HG03342 (cell line): ENCODE data around the gene GPR39.

Source experiments
- ATAC-seq: cut with Tn5 transposase; IDR thresholded peaks from one replicate; pipeline ENCODE4 v1.9.1; 2021; ENCODE audit warnings: mild to moderate bottlenecking, moderate library complexity; ENCODE audit not compliant: unreplicated experiment

Gene GPR39

DNA sequence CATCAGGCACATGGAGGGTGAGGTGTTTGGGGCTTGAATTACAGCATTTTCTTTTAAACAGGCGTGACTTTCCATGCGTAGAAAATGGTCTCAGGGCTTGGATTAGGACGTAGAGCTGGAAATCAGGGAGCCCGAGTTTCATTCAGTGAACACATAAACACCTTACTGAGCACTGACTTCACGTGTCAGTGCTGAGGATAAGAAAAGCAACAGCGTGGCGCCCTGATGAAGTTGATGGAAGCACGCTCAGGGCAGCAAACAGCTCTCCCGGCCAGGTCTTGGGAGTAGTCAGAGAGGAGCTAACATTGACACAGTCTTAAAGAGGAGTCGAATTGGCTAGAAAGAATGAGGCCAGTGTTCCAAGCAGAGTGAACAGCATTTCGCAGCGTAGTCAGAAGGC lies 142.7 kb downstream of the GPR39 start:
- ATAC-seq: no peak

DNA sequence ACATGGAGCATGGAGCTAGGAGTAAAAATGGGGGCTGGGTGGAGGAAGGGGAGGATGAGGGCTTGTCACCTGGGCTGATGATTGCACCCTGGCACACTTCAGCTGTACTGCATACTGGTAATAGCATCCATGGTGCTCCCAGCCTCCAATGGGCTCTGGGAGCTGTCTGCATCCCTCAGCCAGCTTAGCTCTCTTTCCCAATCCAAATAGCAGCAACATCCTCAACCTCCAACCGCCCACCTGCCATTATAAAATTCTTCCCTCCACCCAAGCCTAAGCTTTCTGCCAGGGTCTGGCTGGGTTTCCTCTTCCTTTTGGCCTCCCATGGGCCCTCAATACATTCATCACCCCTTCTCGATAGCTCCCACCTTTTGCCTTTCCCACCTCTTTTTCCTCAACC lies 143.3 kb downstream of the GPR39 start:
- ATAC-seq: no peak

DNA sequence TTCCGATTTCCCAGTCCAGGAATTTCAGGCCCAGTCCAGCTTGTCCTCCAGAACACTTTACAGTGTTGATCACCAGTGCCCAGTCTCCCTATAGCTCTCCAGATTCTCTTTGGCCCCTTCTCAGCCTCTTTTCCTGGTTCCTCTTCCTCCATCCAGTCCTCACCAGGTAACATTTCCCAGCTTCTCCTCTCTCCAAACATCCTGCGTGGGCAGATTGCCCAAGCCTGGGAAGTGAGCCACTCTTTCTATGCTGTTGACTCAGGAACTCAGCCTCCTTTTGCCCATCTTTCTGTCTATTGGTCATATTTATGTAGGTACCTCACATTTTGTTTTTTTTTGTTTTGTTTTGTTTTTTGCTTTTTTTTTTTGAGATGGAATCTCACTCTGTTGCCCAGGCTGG lies 144.0 kb downstream of the GPR39 start:
- no peak for ATAC-seq

DNA sequence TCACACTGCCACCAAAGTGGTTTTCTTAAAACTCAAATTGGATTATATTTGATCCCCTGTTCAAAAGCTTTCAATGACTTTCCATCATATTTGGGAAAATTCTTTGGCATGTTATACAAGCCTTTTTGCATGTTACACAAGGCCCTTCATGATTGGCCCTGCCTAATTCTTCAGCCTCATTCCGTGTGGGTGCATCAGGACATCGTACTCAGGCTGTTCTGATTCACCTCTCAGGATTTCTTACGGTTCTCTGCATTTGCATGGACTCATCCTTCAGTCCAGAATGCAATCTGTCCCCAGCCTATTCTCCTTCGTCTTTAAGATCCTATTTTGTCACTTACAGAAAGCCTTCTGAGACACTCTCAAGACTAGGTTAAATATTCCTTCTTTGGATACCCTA lies 145.6 kb downstream of the GPR39 start:
- no peak for ATAC-seq

DNA sequence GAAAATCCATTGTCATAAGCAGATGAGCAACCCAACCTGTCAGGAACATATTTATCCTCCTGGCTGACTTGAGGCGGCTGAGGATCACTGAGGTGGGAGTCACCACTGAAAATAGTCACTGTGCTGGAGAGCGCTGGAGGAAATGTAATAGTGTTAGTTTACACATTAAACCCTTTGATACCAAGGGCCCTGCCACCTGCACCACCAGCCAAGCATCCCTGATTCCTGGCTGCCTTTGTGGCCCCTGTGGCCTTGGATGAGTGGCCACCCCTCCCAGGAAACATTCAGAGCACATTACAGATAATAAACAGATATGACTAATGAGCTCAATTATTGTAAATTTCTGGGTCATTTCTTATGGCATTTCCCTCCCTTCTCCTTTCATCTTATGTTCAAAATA lies 147.5 kb downstream of the GPR39 start:
- no peak for ATAC-seq

DNA sequence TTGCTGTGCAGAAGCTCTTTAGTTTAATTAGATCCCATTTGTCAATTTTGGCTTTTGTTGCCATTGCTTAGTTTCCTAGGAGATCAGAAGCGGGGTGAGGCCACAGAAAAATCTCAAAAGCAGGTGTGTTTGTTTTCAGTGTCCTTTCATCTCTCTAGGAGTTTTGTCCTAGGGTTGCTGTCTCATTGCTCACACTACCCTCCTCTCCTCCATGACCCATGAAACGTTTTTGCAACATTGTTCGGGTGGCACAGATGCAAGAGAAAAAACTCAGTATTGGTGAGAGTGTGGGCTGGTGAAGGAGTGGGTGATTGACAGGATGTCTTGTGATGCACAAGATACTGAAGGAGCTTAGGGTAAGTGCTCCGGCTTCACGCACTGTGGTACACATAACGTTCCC lies 149.8 kb downstream of the GPR39 start:
- no peak for ATAC-seq

DNA sequence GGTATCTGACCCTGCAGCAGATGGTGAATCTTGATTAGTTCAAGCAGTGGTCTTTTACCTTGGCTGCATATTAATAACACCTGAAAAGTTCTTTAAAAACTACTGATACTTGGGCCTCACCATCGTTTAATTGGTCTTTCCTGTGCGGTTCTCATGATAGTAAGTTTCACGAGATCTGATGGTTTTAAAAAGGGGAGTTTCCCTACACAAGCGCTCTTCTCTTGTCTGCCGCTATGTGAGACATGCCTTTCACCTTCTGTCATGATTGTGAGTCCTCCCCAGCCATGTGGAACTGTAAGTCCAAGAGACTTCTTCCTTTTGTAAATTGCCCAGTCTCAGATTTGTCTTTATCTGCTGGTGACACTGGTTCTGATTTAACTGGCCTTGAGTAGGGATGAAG lies 151.1 kb downstream of the GPR39 start:
- no peak for ATAC-seq

DNA sequence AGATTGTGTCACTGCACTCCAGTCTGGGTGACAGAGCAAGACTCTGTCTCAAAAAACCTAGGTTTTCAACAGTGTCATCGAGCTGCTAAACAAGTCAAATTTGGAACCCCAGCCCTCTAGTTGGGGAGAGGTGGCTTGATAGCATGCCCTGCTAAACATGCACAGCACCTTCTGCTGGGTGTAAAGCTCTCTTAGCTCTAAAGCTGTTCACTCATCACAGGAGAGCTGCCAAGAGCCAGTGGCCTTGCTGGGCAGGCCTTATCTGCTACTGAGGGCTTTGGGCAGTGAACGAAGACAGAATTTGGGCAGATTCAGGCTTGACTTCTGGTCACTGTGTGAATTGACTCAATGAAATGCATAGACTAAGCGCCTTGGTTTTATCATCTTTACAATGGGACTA lies 152.1 kb downstream of the GPR39 start:
- no peak for ATAC-seq

DNA sequence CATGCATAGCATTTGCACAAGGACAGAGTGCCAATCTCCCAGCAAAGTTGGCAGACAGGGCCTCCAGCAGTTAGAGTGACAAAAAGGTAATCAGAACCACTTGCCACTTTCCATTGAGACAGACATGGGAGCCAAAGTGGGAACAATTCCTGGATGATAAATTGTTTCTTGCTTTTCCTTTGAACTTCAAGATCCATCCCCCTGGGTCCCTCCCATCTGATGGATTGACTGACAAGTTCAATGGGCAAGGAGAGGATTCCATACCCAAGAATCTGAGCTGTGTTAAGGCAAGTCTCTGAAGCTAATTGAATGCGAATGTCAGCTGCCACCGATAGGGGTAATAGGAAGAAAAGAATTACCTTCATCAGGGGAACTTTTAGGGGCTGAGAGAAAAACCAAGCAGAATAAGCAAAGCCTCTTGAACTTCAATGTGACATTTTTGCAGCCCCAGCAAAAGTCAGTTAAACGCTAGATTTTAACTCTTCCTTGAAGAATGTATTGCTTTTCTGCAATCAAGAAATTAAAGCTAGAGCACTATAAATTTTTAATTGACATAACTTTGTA lies 156.9 kb downstream of the GPR39 start:
- no peak for ATAC-seq

DNA sequence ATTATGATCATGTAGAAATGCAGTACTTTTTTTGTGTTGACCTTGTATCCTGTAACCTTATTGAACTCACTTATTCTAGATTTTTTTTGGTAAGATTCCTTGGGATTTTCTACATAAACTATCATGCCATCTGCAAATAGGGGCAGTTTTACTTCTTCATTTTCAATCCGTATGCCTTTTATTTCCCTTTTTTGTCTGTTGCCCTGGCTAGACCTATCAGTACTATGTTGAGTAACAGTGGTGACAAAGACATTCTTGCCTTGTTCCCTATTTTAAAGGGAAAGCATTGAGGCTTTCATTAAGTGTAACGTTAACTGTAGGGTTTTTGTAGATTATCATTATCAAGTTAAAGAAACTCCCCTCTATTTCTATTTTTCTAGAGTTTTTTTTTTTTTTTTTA lies 161.1 kb downstream of the GPR39 start:
- no peak for ATAC-seq

DNA sequence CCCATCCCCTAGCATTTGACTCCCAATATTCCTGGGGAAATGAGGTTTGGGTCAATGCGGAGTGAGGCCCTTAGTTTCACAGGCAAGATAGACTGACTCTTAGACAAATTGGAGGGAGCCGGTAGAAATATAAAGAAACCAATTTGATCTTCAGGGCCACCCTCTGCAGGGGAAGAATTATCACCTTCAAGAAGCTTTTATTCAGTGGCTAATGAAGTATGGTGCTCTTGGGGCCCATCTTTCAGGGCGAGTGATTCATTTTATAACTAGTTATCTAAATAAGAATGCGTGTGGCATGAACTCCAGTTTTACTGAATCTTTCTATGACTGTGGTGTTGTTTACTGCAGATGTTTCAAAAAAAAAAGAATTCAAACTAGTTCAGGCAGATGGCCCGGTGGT lies 165.0 kb downstream of the GPR39 start:
- no peak for ATAC-seq

DNA sequence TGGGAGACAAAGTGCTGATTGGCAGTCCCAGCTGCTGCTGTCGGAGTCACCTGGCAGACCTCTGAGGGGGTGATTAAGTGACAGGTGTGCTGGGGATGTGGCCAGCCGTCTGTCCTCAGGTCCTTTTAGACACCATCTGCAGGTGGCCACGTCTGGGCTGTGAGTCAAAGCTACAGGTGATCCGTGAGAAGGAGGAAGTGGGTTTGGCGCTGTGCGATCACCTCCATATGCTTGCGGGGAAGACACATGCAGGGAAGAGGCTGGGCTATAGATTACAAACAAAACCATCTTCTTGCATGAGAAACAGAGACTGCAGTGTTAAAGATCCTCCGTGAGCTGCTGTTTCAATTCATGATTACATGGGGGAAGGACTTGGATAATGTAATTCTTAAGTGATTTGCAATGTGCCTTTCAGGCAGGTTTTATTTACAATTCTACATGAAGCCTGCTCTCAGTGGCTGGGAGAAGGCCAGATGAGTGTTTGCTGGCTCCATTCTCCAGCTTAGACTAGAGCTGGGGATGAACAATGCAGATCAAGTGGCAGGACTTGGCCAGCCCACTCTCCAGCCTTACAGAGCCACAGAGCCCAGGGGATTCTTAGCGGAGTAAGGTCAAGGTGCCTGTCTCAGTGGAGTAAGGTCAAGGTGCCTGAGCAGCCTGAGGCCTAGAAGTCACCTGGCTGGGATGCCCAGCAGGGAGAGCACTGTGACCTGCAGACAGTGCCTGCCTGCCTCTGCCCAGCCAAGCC lies 165.6 kb downstream of the GPR39 start:
- ATAC-seq: peak; percentile 78

DNA sequence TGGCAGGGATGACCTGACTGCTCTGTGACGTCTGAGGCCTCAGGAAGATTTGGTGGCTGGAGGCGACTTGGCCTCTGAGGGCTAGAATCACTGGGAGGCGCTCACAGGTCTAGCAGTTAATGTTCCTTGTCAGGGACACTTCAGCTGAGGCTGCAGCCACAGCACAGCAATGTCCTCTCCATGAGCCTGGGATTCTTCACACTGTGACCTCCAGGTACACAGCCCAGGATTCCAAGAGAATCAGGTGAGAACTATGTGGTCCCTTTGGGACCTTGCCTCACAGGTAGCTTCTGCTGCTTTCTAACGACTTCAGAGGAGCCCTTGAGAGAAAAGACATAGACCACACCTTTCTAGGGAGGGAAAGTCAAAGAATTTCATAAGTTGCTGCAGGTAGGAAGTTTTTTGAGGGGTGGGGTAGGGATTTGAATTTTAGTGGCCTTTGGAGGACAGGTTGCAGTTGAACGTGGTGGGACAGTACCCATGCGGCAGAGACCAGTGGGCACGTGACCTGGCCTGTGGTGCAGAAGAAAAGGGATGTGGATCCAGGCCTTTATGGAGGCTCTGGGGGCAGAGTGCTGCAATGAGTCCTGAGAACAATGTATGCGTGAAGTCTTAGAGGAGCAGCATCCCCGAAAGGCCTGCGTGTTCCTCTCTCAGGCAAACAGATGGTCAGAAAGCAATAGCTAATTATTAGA lies 167.2 kb downstream of the GPR39 start:
- no peak for ATAC-seq

DNA sequence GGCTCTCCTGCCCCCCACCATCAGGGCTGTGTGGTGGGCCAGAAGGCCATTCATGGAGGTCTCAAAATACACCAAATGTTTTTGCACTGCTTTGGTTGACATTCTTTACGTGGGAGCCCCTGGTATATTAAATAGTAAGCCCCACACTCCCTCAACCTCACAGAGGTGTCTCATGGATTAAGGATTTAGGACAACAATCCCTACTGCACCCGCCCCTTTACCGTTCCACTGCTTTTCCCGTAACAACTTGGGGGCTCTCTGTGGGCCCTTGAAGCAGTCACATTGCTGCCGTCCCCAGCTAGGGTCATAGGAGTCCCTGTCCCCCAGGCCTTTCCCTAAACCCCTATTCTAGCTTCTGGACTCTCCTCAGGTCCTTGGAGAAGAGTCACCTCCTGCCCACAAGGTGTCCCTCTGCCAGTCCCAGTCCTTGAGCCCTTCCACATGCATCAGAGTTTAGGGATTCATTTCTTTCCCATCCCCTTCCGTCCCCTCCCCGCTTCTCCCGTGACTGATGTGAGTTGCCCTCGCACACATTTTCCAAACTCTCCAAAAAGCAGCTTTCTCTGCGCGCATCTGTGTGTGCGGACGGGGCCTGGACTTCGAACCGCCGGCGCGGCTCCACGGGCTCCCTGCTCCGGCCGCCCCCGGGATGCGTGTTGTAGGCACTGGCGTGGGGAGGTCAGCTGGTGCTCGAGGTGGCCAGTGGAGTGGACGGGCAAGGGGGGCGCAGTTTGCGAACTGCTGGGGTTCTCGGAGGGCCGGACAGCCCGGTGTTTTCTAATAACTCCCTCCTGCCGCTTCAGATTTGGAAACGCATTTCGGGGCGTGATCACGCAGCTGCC lies 168.6 kb downstream of the GPR39 start:
- no peak for ATAC-seq

DNA sequence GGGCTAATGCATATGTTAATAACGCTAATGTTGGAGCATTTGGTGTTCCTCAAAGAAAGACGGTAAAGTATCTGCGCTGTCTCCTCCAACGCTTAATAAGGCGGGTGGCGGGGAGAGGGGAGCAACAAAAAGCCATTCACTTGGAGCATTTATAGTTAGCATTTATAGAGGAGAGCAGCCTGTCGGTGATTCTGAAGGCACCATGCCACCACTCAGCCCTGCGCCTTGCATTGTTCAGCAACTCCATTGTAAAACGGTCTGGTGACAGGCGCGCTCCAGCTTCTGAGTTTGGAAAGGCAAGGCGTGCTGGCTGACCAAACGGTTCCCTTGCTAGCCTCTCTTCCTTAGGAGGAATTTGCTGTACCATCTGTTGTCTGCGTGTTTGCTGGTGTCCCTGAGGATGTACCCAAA lies 169.5 kb downstream of the GPR39 start:
- ATAC-seq: no peak

DNA sequence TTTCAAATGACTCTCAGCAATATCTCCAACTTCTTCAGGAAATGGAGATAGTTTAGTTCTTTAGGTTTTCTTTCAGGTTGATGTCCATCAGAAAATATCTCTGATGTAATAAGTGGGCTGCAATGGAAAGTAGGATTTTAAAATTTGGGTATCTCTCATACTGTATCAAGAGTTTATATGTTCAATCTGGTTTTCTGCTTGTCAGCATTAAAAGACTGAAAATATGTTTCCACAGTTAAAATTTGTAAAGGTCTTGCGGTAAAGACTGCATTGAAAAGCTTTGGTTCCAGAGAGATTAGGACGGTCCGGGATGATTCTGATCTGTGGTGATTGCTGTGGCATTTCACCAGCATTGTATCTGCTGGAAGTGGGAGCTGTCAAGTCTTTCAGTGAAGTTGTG lies 170.2 kb downstream of the GPR39 start:
- no peak for ATAC-seq

DNA sequence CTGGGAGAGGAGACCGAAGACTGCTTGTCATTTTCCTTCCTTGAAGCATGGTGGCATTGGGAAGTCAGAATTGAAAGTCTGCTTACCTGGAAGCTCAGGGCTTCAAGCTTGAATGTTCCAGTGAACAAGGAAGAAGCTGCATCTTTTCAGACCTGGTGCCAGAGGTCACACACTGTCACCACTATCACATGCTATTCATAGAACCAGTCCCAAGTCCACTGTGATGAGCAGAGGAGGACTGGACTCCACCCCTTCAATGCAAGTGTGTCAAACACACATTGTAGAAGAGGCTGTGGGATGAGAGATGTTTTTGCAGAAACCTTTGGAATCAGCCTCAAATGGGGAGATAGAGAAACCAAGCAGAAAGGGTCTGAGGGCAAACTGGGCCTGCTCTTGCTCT lies 172.0 kb downstream of the GPR39 start:
- no peak for ATAC-seq

DNA sequence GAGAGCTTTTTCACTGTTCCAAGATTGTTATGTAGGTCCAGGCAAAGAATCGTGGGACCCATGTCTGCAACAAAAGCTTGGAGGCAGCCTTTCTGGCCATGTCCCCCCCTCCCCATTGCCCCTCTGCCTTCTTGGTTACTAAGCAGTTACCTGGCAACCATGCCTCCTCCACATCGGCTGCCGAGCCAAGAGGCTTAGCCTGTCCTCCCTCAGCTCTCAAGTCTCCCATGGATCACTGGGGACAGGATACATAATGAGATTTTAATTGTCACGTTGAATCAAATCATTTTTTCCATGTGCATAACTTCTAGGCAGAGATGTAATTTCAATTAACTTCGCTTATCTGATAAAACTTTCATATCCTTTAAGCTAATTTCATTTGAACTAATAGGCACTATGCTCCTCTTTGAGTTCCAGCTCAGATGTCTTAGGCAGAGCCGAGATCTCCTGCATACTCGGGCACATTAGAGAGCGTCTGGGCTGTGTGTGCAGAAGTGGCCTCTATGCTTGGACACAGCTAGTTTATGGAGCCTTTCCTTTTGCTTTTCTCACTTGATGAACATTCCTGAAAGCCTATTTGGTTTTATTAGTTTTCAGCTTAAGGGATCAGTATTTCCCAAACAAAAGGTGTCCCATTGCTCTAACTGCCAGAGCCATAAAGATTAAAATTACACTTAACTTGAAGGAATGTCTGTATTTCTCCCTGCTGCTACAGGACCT lies 172.7 kb downstream of the GPR39 start:
- no peak for ATAC-seq

DNA sequence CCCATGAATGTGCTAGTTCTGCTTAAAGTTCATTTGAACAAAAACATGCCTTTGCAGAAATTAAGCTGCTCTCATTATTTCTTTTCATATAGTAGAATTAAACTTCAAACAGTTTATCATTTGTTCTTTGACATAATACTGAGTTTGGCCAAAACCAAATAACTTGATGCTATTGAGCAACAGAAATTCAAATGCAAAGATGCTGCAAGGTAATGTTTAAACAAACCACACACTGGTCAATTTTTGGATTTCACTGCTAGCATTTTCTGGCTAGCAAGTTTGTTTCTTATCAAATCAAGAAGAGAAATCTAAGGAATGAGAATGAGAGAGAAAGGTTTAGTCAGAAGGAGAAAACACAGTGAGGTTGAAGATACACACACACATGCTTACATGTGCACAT lies 173.4 kb downstream of the GPR39 start:
- no peak for ATAC-seq

DNA sequence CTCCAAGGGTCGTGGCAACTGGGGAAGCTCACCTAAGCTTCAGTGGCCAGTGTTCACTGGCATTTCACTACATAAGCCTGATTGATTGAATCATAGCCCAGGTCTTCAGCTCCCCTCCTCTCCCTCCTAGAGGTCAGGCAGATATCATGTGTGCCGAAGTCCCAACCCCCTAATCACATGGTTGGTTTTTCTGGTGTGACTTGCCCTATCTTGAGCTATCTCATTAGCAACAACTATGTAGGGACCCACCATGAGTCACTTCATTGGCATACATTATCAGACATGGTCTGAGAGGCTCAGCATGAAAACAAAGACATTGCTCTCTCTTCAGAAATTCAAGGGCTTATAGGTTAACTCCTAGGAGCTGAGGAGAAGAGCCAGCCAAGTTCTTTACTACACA lies 176.6 kb downstream of the GPR39 start:
- no peak for ATAC-seq

DNA sequence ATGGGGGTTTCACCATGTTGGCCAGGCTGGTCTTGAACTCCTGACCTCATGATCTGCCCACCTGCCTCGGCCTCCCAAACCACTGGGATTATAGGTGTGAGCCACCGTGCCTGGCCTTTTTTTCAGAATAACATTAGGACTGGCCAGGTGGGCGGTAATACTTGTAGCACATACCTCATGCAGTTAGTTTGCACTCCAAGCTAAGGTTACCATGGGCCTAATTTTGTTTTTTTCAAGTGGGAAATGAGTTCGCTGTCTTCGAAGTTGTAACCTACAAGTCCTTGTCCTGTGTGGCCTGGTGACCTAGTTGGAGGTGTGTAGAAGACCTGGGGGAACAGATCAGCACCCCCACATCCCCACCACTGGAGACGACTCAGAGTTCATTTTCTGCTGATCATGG lies 178.6 kb downstream of the GPR39 start:
- ATAC-seq: no peak
